NCI-H1417 (cell line): ENCODE data around the gene NNT.
"Not testable (repeated sequence)": the region's sequence is repeated elsewhere in the genome, so short reads cannot be mapped to it uniquely, and the experiment has no call there.

Source experiments
- DNase-seq, 3 experiments: peaks; one replicate each; lab custom pipeline; 2025; lab: John Stamatoyannopoulos, UW

Gene NNT

GRCh38 chr5:43667379-43667778, 64.4 kb downstream of the NNT start:
- not testable (repeated sequence) for DNase-seq

- no peak for DNase-seq
Measured at GRCh38 chr5:43674536-43674935, 71.6 kb downstream of the NNT start.

GRCh38 chr5:43675357-43675756, 72.4 kb downstream of the NNT start:
- no peak for DNase-seq

- DNase-seq = no peak
Measured at GRCh38 chr5:43676083-43676840, 73.3 kb downstream of the NNT start.

GRCh38 chr5:43677253-43677652, 74.3 kb downstream of the NNT start:
- DNase-seq = no peak

- DNase-seq = no peak
Measured at GRCh38 chr5:43679214-43679613, 76.2 kb downstream of the NNT start.

- DNase-seq = peak in 1 of 3 experiments; percentile 28
Measured at GRCh38 chr5:43680286-43680685, 77.3 kb downstream of the NNT start.

- no peak for DNase-seq
Measured at GRCh38 chr5:43683884-43684471, 81.0 kb downstream of the NNT start.

GRCh38 chr5:43685252-43685950, 82.4 kb downstream of the NNT start:
- DNase-seq = peak in 1 of 3 experiments; percentile 64

GRCh38 chr5:43687275-43687674, 84.3 kb downstream of the NNT start:
- no peak for DNase-seq

- no peak for DNase-seq
Measured at GRCh38 chr5:43691275-43691674, 88.3 kb downstream of the NNT start.

GRCh38 chr5:43691893-43692292, 88.9 kb downstream of the NNT start:
- no peak for DNase-seq

- DNase-seq = no peak
Measured at GRCh38 chr5:43693411-43693810, 90.4 kb downstream of the NNT start.

GRCh38 chr5:43694027-43694426, 91.0 kb downstream of the NNT start:
- no peak for DNase-seq

GRCh38 chr5:43696444-43696843, 93.5 kb downstream of the NNT start:
- DNase-seq = not testable (repeated sequence)

GRCh38 chr5:43699910-43700309, 96.9 kb downstream of the NNT start:
- no peak for DNase-seq

- no peak for DNase-seq
Measured at GRCh38 chr5:43700601-43701000, 97.6 kb downstream of the NNT start.

- no peak for DNase-seq
Measured at GRCh38 chr5:43701227-43701626, 98.2 kb downstream of the NNT start.

- DNase-seq = no peak
Measured at GRCh38 chr5:43702293-43702692, 99.3 kb downstream of the NNT start.

GRCh38 chr5:43702815-43703214, 99.8 kb downstream of the NNT start:
- DNase-seq = peak in 1 of 3 experiments; percentile 21

GRCh38 chr5:43704243-43704642, 101.3 kb downstream of the NNT start:
- DNase-seq = no peak

GRCh38 chr5:43706576-43706975, 103.6 kb downstream of the NNT start:
- not testable (repeated sequence) for DNase-seq

GRCh38 chr5:43711496-43711895, 108.5 kb downstream of the NNT start:
- DNase-seq = no peak
